Thyroid gland (tissue), 4 donors: ENCODE results near the gene MTHFSD. TPM values are rescaled to one million over a fixed set of nuclear protein-coding genes. Genes with fewer than 3 reads are reported as not detected.

Source experiments
- DNase-seq, 2 donors: peaks; one replicate each; pipeline ENCODE4 v3.0.0-alpha.2; 2019
- H3K27ac ChIP-seq, 3 donors: fragments of 200-600 bp; sonication (generic); 1 replicate in 2 of 3; 2 replicates in 1 of 3; pipeline ENCODE4 v1.5.1; 2016 to 2019; ENCODE audit warnings: mild to moderate bottlenecking in 1 of 3, moderate library complexity in 1 of 3
- H3K27me3 ChIP-seq: fragments of 200-600 bp; sonication (generic); one replicate; pipeline ENCODE4 v1.5.1; 2019
- H3K36me3 ChIP-seq, 2 donors: fragments of 200-600 bp; sonication (generic); one replicate each; pipeline ENCODE4 v1.5.1; 2016 to 2019
- H3K4me1 ChIP-seq, 2 donors: fragments of 200-600 bp; sonication (generic); one replicate each; pipeline ENCODE4 v1.5.1; 2017 to 2019
- H3K4me3 ChIP-seq, 3 donors: fragments of 200-600 bp; sonication (generic); replicated peaks in 1 of 3; 1 replicate in 2 of 3; 2 replicates in 1 of 3; pipeline ENCODE4 v1.5.1; 2016; ENCODE audit warnings: mild to moderate bottlenecking in 1 of 3
- H3K9me3 ChIP-seq: fragments of 200-600 bp; sonication (generic); one replicate; pipeline ENCODE4 v1.5.1; 2017
- CTCF ChIP-seq, 6 experiments: fragments of 200-600 bp in 3 of 6; fragments of 450-650 bp in 3 of 6; sonication (generic) in 3 of 6; IDR thresholded peaks; one replicate each; pipeline ENCODE4 v1.5.1; 2016 to 2019; ENCODE audit warnings: antibody characterized with exemption in 6 of 6, mild to moderate bottlenecking in 2 of 6, inconsistent platforms in 1 of 6, moderate library complexity in 1 of 6
- POLR2A ChIP-seq, 2 donors: fragments of 450-650 bp; IDR thresholded peaks; one replicate each; pipeline ENCODE4 v1.6.1; 2017; ENCODE audit warnings: antibody characterized with exemption in 2 of 2, mild to moderate bottlenecking in 2 of 2, moderate library complexity in 1 of 2
- WGBS, 2 donors: methylation state at CpG; one replicate each; pipeline ENCODE4 v1.1.5; 2017; 5-methylcytosine and 5-hydroxymethylcytosine counted together
- intact Hi-C: fragments of 100-400 bp; cut with DNase I; formaldehyde crosslinking; loops from one replicate; pipeline ENCODE4 v1.15.1; 2023
- total RNA-seq, 4 donors: library from RNA; depleted of rRNA; stranded (reverse); fragments of >200 nt; gene quantifications; one replicate each; pipeline ENCODE4 v1.2.3, GENCODE V29; 2016

The MTHFSD gene
- total RNA-seq, 4 donors from 2014 or later, result 21.2 to 27.4 (median 25.2) TPM

GRCh38 chr16:86549076-86549892 is 5.8 kb downstream of the MTHFSD start:
- 78 to 85% methylated on average over 7 to 8 of the region's 8 CpGs for WGBS, 2 donors
- intact Hi-C loops, result no loop called here
- no peak overlapping the region for H3K27ac ChIP-seq

DNA sequence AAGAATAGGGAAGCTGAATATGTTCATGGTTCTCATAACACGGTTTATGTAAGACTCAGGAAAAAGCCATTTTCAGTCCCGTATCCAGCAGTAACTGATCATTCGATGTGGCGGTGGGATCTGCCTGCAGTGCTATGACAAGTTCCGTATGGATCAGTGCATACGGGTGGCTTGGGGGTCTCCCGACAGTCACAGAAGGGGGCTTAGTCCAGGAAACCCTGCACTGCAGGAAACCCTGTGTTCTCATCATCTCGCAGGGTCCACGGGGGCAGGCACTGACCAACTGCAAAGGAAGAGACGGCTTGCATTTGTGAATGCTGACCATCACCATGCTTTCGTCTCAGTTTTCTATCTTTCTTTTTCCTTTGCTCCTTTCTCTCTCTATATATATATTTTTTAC is 7.7 kb downstream of the MTHFSD start:
- intact Hi-C loops, result no loop called here
- Histone ChIP-seq H3K4me1 (peaks cover 4 to 9% of the 10 kb centered on the region in 2 donors), H3K4me3 (no peak overlapping the region), H3K27ac (no peak overlapping the region), H3K36me3 (peaks cover 3 to 5% of the 10 kb centered on the region in 2 donors), H3K9me3 (no peaks in the 10 kb centered on the region), H3K27me3 (no peaks in the 10 kb centered on the region)
- WGBS, 2 donors, result 96 to 99% methylated on average over 11 of the region's 11 CpGs
- TF ChIP-seq POLR2A (IDR thresholded peaks at IDR 0.05) (no peak), CTCF (IDR thresholded peaks at IDR 0.05) (no peak)
- DNase-seq, result no peak

More at GRCh38 chr16:86549076-86549892, 5.8 kb downstream of the MTHFSD start:
- DNase-seq, result no peak
- TF ChIP-seq CTCF (IDR thresholded peaks at IDR 0.05), result no peak
- TF ChIP-seq POLR2A (IDR thresholded peaks at IDR 0.05), result no peak
- peaks cover 8 to 9% of the 10 kb centered on the region in 2 donors for H3K4me1 ChIP-seq
- no peak overlapping the region for H3K4me3 ChIP-seq
- H3K36me3 ChIP-seq, result peaks cover 3 to 4% of the 10 kb centered on the region in 2 donors
- no peaks in the 10 kb centered on the region for H3K9me3 ChIP-seq
- no peaks in the 10 kb centered on the region for H3K27me3 ChIP-seq

- Histone ChIP-seq H3K9me3 (no peaks in the 10 kb centered on the region), H3K27ac (peak overlapping the region; percentile 28 to 57 (median 45)), H3K36me3 (peaks cover 9 to 12% of the 10 kb centered on the region in 2 donors), H3K4me1 (peaks cover 4 to 9% of the 10 kb centered on the region in 2 donors), H3K4me3 (no peak overlapping the region), H3K27me3 (no peaks in the 10 kb centered on the region)
- WGBS, 2 donors, result 67 to 94% methylated on average over 8 of the region's 8 CpGs
- intact Hi-C loops, result no loop called here
- TF ChIP-seq POLR2A (IDR thresholded peaks at IDR 0.05) (no peak), CTCF (IDR thresholded peaks at IDR 0.05) (no peak)
- peak in 1 of 2 donors; percentile 26 for DNase-seq
Measured at GRCh38 chr16:86546638-86547013, 8.4 kb downstream of the MTHFSD start.

DNA sequence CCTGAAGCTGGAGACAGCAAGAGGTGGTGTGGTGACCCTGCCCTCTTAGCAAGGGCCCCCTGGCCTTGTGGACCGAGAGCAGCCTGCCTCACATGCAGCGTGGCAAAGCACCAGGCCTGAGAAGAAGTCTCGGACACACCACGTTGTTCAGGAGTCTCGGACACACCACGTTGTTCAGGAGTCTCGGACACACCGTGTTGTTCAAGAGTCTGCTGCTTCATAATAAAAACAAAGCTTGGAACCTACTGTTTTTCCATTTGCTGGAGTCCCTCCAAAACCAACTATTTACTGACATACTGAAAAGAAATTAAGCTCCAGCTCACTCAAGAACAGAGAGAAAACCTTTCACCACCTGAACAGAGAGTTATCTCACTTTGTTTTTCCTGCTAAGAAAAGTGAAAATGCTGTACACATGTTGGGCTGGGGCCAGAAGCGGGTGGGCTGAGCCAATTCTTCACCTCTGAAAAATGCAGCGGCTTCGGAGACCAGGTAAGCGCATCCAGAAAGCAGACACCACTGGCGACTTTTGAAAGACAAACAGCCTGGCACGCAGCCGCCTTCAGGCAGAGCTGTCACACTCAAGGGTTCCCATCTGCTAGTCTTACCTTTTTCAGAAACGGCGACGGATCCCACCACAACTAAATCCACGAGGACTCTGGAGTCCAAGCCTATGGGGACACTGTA is 8.9 kb downstream of the MTHFSD start:
- WGBS, 2 donors, result 60 to 78% methylated on average over 19 of the region's 19 CpGs
- Histone ChIP-seq H3K27me3 (no peaks in the 10 kb centered on the region), H3K4me3 (no peak overlapping the region), H3K36me3 (peaks cover 14 to 16% of the 10 kb centered on the region in 2 donors), H3K9me3 (no peaks in the 10 kb centered on the region), H3K27ac (peak overlapping the region; percentile 45 to 59 (median 57)), H3K4me1 (peaks cover 4 to 9% of the 10 kb centered on the region in 2 donors)
- TF ChIP-seq POLR2A (IDR thresholded peaks at IDR 0.05) (no peak), CTCF (IDR thresholded peaks at IDR 0.05) (no peak)
- DNase-seq, result peak; percentile 37 to 74
- intact Hi-C loops, result no loop called here

DNA sequence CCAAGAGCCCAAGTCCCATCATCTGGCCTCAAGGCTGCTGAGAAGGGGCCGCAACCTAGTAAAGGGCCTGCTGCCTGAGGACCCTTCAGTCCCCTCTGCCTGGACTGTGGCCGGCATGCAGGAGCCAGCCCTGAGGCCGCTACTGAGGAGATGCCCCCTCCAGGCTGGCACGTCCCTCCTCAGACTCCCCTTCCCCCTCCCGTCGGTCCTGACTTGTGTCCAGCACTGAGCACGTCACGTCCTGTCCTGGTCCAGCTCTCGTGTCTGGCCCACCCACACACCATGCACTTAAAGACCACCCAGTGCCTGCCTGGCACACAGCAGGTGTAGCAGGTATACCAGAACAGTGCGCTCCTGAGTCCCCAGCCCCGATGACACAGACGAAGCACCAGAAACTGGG is 9.6 kb downstream of the MTHFSD start:
- Histone ChIP-seq H3K4me1 (peaks cover 4 to 9% of the 10 kb centered on the region in 2 donors), H3K27ac (peak overlapping the region; percentile 45 to 59 (median 57)), H3K36me3 (peaks cover 16 to 22% of the 10 kb centered on the region in 2 donors), H3K4me3 (no peak overlapping the region), H3K27me3 (no peaks in the 10 kb centered on the region), H3K9me3 (no peaks in the 10 kb centered on the region)
- TF ChIP-seq CTCF (IDR thresholded peaks at IDR 0.05) (no peak), POLR2A (IDR thresholded peaks at IDR 0.05) (no peak)
- no peak for DNase-seq
- intact Hi-C loops, result no loop called here
- WGBS, 2 donors, result 78 to 87% methylated on average over 6 to 12 of the region's 12 CpGs
